GM12872 (cell line): Measurements from ENCODE around the gene PSMD11.

ENCODE experiments used
- CTCF ChIP-seq: IDR thresholded peaks from 3 replicates; pipeline ENCODE4 v1.5.1; 2011; ENCODE audit warnings: low read depth, mild to moderate bottlenecking, low read length, moderate library complexity; ENCODE audit not compliant: insufficient read depth

PSMD11 gene

GRCh38 chr17:32503251-32504165 lies 59.2 kb downstream of the PSMD11 start:
- TF ChIP-seq CTCF, result no peak

GRCh38 chr17:32504166-32504990 lies 60.1 kb downstream of the PSMD11 start:
- no peak for TF ChIP-seq CTCF

DNA sequence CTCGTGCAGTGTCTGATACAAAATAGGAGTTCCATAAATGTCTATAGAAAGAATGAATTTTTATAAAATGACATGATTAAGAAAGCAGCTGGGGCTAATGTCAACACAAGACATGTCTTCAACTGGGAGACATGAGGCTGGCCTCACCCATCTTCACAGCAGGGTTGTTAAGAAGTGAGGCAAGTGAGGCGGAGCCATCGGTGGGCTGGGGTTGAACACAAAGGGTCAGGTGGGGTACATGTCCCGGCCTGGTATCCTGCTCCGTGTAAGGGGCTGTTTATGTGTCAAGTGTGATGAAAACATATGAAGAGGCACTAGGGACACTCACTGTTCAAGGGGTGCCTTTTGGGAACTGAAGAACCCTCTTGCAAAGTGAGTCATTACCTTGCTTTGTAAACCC lies 64.6 kb downstream of the PSMD11 start:
- TF ChIP-seq CTCF, result no peak

- no peak for TF ChIP-seq CTCF
These were observed 66.2 kb downstream of the PSMD11 start for GRCh38 chr17:32510466-32510865.

- no peak for TF ChIP-seq CTCF
These were observed 68.0 kb downstream of the PSMD11 start for GRCh38 chr17:32512328-32512727.

GRCh38 chr17:32513579-32513978 lies 69.3 kb downstream of the PSMD11 start:
- TF ChIP-seq CTCF, result no peak

DNA sequence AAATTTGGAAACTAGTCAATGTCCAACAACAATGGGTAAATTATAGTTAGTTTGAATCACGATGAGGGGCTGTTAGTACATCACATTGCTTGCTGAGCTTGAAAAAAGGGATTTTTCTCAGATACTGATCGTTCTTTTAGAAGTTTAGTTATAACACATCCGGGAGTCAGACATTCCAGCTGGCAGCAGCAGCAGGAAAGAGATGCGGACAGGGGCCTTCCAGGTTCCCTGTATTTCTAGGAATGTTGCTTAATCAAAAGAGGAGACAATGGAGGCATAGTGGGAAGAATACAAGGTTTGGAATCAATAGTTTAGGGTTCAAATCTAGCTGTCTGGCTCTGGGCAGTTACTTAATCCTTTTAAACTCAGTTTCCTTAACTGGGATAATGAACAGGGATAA lies 70.3 kb downstream of the PSMD11 start:
- TF ChIP-seq CTCF, result no peak
